ENCODE measurements around the gene PBLD.
A peak's percentile ranks its signal among the peaks of the same experiment; 100 is the strongest.
"Not testable (repeated sequence)": the region's sequence is repeated elsewhere in the genome, so short reads cannot be mapped to it uniquely, and the experiment has no call there.

Gene PBLD

GRCh38 chr10:68330852-68331454 lies 1.8 kb downstream of the PBLD start:
- DNase-seq (ENCODE audit: low read depth): no peak

- DNase-seq (ENCODE audit: low read depth): no peak
Measured at GRCh38 chr10:68329506-68329861, 3.2 kb downstream of the PBLD start.

DNA sequence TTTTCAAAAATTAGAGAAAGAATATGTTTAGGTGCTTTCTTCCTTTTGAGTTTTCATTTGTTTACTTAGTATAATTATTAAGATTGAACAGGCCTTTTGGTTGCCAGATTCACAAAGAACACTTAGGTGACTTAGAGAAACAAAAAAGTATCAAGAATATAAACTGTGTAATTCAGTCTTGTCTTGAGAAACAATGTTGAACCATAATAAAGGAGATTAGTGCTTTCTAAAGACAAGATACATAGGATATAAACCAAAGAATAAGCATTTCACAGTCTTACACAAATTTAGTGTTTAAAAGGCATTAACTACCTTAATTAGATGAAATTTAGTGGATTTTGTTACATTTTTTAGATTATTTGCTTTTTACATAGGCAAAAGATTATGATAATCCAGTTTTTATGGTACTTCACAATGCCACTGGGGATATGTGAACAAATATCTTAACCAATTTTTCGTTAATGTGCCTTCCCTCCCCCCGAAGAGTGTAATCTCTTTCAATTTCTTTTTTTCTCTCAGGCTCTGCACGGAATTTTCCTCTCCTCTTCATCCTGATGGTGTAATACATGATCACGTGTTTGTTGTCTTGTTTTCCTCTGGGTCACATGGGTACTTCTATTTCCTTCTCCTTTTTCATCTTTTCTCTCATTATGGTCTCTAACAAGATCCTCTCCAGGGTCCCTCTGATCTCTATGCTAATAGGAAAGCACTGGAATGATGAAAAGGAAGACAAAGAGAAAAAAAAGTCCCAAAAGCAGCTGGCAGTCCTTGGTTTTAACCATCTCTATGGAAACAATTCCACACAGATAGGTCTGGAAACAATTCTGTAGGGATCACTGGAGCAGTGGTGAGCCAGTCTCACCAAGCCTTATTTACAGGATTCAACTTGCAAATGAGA lies 4.6 kb downstream of the PBLD start:
- DNase-seq (ENCODE audit: low read depth): peak; percentile 74

DNA sequence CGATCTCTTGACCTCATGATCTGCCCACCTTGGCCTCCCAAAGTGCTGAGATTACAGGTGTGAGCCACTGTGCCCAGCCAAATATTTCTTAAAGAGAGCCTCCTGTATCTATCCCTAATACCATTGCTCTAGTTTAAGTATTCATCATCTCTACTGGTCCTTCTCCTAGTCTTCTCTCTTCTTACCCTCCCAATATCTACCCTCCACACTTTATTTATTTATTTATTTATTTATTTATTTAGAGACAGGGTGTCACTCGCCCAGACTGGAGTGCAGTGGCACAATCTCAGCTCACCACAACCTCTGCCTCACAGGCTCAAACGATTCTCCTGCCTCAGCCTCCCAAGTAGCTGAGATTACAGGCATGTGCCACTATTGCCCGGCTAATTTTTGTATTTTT lies 8.3 kb downstream of the PBLD start:
- DNase-seq (ENCODE audit: low read depth): not testable (repeated sequence)

DNA sequence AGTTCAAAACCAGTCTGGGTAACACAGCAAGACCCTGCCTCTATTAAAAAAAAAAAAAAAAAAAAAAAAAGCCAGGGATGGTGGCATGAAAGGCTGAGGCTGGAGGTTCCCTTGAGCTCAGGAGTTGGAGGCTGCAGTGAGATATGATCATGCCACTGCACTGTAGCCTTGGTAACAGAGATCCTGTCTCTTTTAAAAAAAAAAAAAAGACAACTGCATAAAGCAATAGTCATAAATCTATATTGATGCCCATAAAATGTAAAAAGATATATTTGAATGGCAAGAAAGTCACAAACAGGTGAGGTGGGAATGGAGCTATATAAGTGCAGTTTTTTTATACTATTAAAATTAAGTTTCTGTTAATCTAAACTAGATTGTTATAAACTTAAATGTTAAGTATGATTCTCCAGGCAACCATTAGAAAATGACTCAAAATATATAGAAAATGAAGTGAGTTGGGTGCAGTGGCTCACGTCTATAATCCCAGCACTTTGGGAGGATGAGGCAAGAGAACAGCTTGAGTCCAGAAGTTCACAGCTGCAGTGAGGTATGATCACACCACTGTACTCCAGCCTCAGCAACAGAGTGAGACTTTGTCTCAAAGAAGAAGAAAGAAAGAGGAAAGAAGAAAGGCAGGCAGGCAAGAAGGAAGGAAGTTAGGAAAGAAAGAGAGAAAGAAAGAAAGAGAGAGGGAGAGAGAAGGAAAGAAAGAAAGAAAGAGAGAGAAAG lies 14.2 kb downstream of the PBLD start:
- DNase-seq (ENCODE audit: low read depth): no peak

DNA sequence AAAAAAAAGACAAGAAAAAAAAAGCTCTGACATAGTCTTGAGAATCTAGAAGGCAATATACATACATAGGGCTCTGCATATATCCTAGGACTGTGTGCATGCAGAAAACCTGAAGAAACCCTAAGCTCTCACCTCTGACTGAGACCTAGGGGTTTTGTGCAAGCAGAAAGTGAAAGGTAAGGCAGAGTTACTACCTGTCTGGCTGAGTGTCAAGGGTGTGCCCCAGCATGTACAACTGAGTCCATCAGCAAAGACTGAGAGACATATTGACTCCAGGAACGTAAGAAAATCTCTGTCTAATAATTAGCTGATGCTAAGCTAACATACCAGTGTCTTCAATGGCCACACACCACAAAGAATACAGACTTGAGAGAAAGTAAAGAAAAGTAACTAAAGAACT lies 17.1 kb downstream of the PBLD start:
- DNase-seq (ENCODE audit: low read depth): no peak

DNA sequence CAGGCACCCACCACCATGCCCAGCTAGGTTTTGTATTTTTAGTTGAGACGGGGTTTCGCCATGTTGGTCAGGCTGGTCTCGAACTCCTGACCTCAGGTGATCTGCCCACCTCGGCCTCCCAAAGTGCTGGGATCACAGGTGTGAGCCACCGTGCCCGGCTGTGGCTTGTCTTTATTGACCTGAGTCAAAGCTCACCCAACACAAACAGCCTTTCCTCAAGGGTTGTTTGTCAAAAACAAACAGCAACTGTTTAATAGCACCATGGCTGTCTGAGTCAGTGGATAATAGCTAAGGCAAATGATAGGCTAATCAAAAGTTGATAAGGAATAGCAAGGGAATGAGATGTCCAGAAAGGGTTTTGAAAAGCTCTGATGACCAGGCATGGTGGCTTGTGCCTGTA lies 17.8 kb downstream of the PBLD start:
- DNase-seq (ENCODE audit: low read depth): not testable (repeated sequence)

DNA sequence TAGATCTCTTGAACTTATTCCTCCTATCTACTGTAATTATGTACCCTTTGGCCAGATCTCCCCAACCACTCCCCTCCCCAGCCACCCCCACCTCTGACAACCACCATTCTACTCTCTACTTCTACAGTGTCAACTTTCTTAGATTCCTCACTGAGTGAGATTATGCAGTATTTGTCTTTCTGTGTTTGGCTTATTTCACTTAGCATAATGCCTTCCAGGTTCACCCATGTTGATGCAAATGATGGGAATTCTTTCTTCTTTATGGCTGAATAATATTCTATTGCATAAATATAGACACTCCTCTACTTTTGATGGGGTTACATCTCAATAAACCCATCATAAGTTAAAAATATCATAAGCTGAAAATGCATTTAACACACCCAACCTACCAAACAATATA lies 22.2 kb downstream of the PBLD start:
- no peak for DNase-seq (ENCODE audit: low read depth)

DNA sequence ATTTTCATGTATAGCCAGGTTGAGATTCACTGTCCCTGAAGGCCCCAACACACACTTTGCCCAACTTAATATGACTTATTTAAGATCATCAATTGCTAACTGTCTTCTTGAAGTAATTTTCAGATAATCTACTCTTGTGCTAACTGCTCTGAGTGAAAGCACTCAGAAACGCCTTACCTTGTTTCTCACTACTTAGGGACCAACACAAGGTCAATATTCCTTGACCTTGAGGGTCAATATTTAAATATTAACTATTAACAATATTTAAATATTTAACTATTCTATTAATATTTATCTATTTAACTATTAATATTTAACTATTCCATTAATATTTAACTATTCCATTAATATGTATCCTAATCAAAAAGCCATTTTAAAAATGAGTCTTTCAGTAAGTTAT lies 26.9 kb downstream of the PBLD start:
- no peak for DNase-seq (ENCODE audit: low read depth)

DNA sequence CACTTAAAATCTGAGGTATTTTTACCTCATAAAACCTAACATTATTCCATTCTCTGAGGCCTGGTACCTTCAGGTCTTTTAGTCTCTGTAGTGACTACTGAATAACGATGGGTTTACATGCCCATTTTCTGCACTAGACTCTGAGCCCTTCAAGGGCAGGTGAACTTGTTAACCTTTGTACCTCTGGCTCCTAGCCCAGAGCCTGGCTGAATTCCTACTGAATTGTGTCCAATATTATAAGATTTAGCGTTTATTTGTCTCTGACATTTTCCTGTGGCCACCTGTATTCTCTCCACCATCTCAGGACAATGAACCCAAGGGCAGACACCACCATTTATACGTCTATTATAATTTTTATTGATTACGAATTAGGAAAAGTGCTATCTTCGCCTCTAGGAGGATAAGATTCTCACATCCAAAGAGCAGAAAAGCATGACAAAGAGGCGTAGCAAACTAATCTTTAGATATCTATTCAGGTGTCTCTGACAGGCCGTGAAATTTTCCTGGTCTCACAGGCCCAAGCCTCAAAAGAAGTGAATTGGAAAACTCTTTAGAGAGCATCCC lies 28.8 kb downstream of the PBLD start:
- DNase-seq (ENCODE audit: low read depth): no peak

- no peak for DNase-seq (ENCODE audit: low read depth)
Measured at GRCh38 chr10:68302871-68303270, 29.9 kb downstream of the PBLD start.

GRCh38 chr10:68302503-68302823 lies 30.3 kb downstream of the PBLD start:
- no peak for DNase-seq (ENCODE audit: low read depth)

DNA sequence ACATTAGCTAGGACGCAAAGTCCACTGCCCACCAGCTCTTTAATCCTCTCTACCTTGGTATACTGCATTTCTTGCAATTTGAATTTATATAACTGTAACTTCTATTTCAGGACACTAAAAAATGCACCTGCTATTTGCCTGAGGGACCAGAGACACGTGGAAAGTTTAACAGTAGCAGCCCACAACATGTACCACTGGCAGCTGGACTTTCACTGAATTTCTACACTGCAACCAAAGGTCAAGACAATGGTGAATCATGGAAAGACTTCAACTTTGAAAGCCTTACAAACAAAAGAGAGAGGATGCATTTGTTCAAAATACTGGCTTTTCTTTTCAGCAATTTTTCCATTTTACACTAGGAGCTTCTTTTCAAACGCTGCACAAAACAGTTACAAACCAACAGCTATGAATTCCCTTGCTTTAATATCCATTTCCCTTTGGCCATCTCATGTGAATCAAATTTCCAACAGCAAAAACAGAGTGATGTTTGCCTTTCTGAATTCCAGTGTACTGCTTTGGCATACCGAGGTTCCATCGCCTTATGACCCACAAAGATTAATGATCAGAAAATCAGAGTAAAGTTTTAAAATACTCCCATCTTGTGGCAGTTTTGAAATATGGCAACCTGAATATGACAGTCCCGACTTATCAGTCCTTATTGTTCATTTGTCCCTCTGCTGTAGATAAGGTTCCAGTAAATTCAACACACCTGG lies 30.8 kb downstream of the PBLD start:
- DNase-seq (ENCODE audit: low read depth): peak; percentile 70

GRCh38 chr10:68301301-68301700 lies 31.4 kb downstream of the PBLD start:
- DNase-seq (ENCODE audit: low read depth): no peak

DNA sequence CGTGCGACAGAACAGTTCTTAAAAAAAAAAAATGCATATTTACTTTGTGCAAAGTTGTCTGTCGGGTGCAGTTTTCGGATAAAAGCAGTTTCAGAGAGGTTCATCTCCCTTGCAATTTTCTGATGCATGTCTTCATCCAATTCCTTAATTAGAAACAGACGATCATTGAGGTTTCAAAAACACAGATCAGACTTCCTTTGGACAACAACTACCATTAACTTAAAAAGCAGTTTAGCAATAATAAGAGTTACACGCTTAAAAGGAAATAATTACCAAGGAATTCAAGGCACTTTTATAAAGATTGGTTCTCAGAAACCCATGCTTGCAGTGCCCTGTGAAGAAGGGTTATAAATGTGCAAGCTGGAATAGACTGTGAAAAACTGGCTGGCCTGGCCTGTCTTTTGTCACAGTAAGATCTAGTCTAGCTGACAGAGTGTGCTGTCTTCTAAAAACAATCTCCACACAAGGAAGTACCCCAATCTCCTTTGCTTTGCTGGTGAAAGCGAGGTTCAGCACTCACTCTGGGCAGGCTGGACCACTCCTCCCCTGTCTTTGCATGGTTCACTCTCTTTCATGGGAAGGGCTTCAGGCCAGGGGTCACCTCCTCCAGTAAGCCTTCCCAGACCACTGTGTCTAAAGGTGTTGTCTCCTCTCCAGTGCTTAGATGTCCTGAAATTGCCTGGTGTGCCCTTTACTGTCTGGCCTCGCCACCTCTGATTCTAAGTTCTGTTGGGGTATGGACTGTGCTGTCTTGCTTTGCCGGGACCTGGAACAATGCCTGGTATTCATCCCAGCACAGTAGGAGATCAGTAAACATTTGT lies 35.7 kb downstream of the PBLD start:
- DNase-seq (ENCODE audit: low read depth): peak; percentile 59

- DNase-seq (ENCODE audit: low read depth): no peak
Measured at GRCh38 chr10:68290736-68291135, 42.0 kb downstream of the PBLD start.

- no peak for DNase-seq (ENCODE audit: low read depth)
Measured at GRCh38 chr10:68288717-68289116, 44.0 kb downstream of the PBLD start.

DNA sequence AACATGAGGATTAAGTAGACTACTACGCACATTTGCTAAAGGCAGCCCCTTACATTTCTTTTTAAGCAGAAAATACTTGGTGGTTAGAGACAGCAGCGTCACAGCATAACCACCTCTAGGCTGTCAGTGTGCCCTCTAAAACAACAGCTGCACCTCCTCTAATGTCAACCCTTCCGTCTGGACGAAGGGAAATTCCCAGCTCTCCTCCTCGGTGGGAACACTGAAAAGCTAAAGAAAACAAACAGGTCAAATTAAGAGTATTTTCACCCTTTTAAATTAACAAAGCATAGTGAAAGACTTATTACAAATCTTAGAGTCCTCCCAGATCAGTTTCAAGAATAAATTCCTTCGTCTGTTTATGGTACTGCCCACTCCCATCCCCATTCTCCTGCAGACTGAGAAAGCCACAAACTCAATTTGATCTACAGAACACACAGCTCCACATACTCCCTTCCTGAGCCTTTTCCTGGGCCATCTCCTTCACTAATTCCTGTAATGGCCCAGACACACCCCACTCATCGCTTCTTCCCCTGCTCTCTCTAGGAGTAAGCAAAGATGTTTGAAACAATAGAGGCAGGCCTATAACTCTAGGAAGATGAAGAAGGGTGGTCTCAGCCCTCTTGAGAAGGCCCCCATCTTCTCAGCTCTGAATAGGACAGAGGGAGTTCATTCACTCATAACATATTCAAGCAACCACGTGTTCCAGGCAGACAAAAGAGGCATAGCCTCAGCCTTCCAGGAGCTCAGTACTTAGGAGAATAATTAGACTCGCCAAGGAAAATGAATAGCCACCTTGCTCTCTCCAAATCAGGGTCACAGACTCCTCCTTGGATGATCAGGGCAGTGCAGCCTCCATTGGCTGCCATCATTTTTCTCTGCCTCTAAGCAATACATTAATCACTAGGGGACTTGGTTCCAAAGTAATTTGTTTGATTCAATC lies 48.4 kb downstream of the PBLD start:
- no peak for DNase-seq (ENCODE audit: low read depth)

GRCh38 chr10:68280758-68281157 lies 52.0 kb downstream of the PBLD start:
- DNase-seq (ENCODE audit: low read depth): no peak

All from EH (cell line).